Measurements from ENCODE around the gene ZBTB7A. TPM values are rescaled to one million over a fixed set of nuclear protein-coding genes. Genes with fewer than 3 reads are reported as not detected.

The ZBTB7A gene
- total RNA-seq, 1 donor from 2014 or later: 39.9 TPM

DNA sequence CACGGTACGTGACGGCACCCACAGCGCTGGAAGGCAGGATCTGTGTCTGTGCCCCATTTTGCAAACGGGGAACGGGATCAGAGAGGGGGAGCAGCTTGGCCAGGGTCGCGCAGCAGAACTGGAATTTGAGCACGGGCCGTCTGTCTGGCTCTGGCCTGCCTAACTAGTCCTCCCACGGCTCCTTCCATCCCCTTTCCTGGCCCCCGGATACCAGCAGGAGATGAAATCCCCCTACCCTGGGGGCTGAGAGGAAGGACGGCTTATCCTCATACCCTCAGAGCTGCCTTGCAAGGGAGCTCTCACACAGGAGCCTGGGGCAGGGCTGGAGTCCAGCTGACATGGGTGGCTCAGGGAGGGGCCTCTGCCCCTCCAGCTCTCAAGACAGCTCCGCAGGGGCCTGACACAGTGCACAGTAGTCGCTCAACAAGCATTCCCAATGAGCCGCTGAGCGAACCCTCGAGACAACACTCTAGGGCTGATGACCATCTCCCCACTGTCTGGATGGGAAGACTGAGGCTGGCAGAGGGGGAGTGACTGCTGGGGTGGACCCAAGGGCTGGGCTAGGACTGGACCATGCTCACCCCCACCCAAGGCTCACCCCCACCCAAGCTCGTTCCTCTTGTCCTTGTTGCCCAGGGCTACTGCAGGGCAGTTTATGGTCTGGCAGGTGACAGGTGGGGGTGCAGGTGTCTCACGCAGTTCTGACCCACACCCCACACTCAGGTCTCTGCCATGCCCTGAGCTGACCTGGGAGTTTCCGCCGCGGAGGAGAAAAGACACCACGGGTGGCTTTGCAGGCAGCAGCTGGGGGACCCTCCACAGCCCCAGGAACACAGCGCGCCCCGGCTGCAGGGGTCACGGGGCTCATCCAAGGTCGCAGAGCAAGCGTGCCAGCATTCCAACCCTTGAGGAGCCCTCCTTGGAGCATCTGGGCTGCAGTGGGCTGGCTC, 4.0 kb downstream of the ZBTB7A start:
- peaks cover 17% of the 10 kb centered on the region for H3K36me3 Mint-ChIP-seq (ENCODE audit: low read depth)
- H3K4me3 Mint-ChIP-seq (ENCODE audit: low read depth): peak overlapping the region; percentile 26
- DNase-seq (ENCODE audit: low spot score): no peak
- H3K4me1 Mint-ChIP-seq (ENCODE audit: low read depth): peaks cover 4% of the 10 kb centered on the region
- no peaks in the 10 kb centered on the region for H3K27me3 Mint-ChIP-seq (ENCODE audit: low read depth)
- H3K9me3 Mint-ChIP-seq: no peaks in the 10 kb centered on the region
- H3K27ac Mint-ChIP-seq: no peak overlapping the region
- intact Hi-C loops (cut with micrococcal nuclease): no loop called here

DNA sequence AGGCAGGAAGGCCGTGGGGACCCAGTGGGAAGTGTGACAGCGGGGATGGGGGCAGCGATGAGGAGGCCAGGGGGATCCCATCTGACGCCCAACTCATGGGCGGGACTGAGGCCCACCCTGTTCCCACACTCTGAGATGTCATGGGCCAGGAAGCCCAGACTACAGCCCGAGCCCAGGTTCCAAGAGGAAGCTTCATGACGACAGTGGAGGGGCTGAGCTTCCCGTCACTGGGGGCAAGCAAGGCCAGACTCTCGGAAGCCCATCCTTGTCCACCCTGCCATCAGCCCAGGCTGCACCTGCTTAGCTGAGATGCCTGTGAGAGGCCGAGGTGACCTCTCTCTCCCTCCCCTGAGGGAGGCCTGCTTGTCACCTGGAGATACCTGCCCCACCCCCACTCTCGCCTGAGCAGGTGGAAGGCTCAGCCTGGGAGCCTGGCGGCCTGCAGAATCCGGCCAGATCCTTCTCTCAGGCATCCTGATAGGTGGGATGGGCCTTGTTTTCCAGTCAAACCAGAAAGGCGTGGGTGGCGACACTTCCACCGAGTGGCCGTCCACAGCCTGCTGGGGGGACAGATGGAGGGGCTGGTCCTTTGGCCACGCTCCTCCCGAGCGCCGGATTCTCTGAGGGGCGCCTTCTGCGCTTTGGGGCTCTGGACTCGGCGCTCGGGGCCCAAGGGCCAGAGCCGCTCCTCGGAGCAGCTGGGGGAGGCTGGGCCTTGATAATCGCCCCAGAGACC, 4.8 kb downstream of the ZBTB7A start:
- intact Hi-C loops (cut with micrococcal nuclease): no loop called here
- Mint-ChIP-seq H3K27ac (no peak overlapping the region), H3K4me1 (ENCODE audit: low read depth) (peaks cover 5% of the 10 kb centered on the region), H3K36me3 (ENCODE audit: low read depth) (peaks cover 22% of the 10 kb centered on the region), H3K27me3 (ENCODE audit: low read depth) (no peaks in the 10 kb centered on the region), H3K4me3 (ENCODE audit: low read depth) (peak overlapping the region; percentile 26), H3K9me3 (no peaks in the 10 kb centered on the region)
- no peak for DNase-seq (ENCODE audit: low spot score)

DNA sequence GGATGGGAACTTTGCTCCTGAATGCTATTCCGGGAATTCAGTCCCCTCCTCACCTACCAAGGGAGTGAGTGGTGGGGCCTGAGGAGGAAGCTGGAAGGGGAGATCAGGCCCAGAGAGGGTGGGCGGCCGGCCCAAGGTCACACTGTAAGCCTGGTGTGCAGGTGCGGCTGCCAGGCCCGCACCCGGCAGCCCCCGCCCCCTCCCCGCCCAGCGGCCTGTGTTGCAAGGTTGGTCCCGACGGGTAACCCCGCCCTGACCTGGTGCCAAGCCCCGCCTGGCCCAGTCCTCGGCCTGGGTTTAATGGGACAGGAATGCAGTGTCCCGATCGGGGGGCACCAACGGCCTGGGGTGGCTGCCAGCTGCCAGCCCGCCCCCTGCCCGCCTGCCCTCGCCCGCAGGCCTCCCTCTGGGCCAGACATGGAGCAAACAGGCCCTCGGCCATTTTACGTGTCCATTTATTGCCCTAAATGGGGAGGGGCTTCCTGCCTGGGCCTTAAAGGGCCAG, 5.5 kb downstream of the ZBTB7A start:
- Mint-ChIP-seq H3K27me3 (ENCODE audit: low read depth) (no peaks in the 10 kb centered on the region), H3K4me3 (ENCODE audit: low read depth) (no peak overlapping the region)
- no peak for DNase-seq (ENCODE audit: low spot score)

DNA sequence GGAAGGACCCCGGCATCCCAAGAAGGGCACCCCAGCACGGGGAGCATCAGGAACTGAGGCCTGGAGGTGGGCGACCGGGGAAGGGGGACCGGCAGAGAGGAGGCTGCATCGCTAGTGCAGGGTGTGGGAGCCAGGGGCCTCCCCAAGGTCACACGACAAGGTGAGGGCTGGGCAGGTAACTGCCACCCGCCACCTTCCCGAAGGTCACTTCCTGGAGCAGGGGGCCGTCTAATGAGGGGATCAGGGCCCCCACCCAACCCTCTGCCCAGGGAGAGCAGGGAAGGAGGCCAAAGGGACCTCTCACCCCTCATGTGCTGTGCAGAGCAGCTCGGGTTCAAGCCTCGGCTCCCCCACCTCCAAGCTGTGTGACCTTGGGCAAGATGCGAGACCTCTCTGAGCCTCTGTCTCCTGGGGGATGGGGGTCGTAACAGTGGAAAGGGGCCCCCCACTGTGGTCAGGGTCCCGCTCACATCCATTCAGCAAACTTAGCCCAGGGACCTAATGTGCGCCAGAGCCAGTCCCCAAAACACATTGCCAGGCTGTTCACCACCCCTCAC, 6.0 kb downstream of the ZBTB7A start:
- H3K4me3 Mint-ChIP-seq (ENCODE audit: low read depth): no peak overlapping the region
- H3K4me1 Mint-ChIP-seq (ENCODE audit: low read depth): peaks cover 7% of the 10 kb centered on the region
- peaks cover 27% of the 10 kb centered on the region for H3K36me3 Mint-ChIP-seq (ENCODE audit: low read depth)
- no peaks in the 10 kb centered on the region for H3K9me3 Mint-ChIP-seq
- intact Hi-C loops (cut with micrococcal nuclease): no loop called here
- H3K27ac Mint-ChIP-seq: peak overlapping the region; percentile 62
- H3K27me3 Mint-ChIP-seq (ENCODE audit: low read depth): no peaks in the 10 kb centered on the region
- no peak for DNase-seq (ENCODE audit: low spot score)

More for the DNA sequence above, 5.5 kb downstream of the ZBTB7A start:
- intact Hi-C loops (cut with micrococcal nuclease): no loop called here
- Mint-ChIP-seq H3K9me3 (no peaks in the 10 kb centered on the region), H3K36me3 (ENCODE audit: low read depth) (peaks cover 22% of the 10 kb centered on the region), H3K4me1 (ENCODE audit: low read depth) (peaks cover 5% of the 10 kb centered on the region), H3K27ac (no peak overlapping the region)

DNA sequence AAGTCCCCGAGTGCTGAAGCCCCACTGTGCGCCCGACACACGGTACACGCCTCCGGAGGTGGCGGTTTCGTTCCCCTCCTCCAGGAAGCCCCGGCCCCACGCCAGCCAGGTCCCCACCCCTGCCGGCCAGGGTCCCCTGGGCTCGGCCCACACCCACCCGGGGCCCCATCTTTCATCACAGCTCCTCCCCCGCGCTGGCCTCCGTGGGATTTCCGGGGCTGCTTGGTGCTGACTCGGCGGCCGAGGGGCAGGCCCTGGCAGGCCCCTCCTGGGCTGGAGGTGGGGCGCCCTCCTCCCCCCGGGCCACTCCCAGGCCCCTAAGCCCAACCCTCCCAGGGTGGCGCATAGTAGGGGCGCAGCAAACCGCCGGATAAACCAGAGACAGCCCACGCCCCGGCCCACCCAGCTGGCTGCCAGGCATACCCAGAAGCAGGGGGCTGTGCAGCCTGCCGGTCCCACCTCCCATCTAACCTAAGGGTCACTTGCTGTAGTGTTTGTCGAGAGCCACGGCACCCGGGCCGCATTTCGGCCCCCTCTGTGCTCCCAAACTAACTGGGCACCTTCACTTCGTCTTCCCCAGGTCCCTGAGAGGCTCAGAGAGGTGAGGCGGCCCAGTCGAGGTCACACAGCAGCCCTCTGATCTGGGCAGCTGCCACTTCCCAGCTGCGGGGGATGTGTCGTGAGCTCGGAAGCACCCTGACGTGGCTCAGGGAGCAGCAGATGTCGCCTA, 6.6 kb downstream of the ZBTB7A start:
- intact Hi-C loops (cut with micrococcal nuclease): no loop called here
- Mint-ChIP-seq H3K27me3 (ENCODE audit: low read depth) (no peaks in the 10 kb centered on the region), H3K36me3 (ENCODE audit: low read depth) (peaks cover 32% of the 10 kb centered on the region)

DNA sequence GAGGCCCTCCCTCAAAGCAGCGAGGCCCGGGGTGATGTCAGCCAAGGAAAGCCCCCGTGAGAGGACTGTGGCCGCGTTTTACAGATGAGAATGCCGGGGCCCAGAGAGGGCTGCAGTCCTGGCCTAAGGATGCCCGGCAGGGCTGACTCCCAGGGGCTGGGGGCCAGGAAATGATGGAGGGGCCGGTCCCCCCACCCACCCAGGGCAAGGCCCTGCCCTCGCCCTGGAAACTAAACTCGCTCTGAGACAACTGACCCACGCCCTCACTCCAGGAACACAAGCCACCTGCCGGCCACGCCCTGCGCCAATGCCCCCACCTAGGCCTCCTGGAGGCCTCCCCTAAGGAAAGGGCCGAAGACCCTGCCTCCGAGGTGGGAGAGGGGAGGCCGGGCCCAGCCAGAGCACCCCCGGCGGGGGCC, 7.2 kb downstream of the ZBTB7A start:
- Mint-ChIP-seq H3K36me3 (ENCODE audit: low read depth) (peaks cover 36% of the 10 kb centered on the region), H3K27me3 (ENCODE audit: low read depth) (no peaks in the 10 kb centered on the region), H3K27ac (no peak overlapping the region), H3K9me3 (no peaks in the 10 kb centered on the region), H3K4me1 (ENCODE audit: low read depth) (peaks cover 7% of the 10 kb centered on the region), H3K4me3 (ENCODE audit: low read depth) (no peak overlapping the region)
- intact Hi-C loops (cut with micrococcal nuclease): no loop called here
- DNase-seq (ENCODE audit: low spot score): no peak

More for the DNA sequence above, 6.6 kb downstream of the ZBTB7A start:
- H3K4me3 Mint-ChIP-seq (ENCODE audit: low read depth): peak overlapping the region; percentile 8
- H3K27ac Mint-ChIP-seq: peak overlapping the region; percentile 62
- DNase-seq (ENCODE audit: low spot score): no peak
- H3K4me1 Mint-ChIP-seq (ENCODE audit: low read depth): peaks cover 7% of the 10 kb centered on the region
- H3K9me3 Mint-ChIP-seq: no peaks in the 10 kb centered on the region

DNA sequence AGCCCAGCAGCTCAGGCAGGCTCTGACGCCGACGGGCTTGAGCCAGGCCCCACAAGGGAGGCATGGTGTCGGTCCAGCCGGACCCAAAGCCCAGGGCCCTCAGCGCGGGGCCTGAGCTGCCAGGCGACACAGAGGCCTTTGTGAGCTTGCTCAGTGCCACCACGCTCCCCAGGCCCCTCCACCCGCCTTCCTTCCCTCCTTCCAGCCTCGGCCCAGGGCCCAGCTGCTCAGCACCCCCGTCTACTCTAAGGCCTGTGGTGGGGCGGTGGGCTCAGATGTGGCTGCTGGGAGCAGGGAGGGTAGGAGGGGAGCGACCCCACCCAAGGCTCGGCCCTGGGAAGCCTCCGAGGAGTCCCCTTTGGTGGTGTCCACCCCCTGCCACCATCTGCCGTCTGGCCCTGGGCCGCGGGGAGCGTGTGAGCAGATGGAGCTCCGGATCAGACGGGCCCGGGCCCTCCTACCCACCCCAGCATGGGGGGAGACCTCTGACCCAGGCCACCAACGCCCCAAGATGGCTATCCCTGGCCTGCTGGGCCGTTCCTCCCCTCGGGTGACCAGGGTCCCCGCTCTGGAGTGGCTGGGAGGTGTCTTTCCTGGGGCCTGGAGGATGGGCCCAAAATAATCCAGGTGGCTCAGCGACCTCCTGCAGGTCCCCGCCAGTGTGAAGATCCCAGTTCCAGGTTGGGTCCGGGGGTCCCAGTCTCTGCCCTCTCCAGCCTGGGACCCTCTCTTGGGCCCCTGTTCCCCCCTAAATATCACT, 7.8 kb downstream of the ZBTB7A start:
- no peak overlapping the region for H3K4me3 Mint-ChIP-seq (ENCODE audit: low read depth)
- no peaks in the 10 kb centered on the region for H3K9me3 Mint-ChIP-seq
- intact Hi-C loops (cut with micrococcal nuclease): no loop called here
- H3K4me1 Mint-ChIP-seq (ENCODE audit: low read depth): peaks cover 6% of the 10 kb centered on the region
- no peak overlapping the region for H3K27ac Mint-ChIP-seq
- H3K36me3 Mint-ChIP-seq (ENCODE audit: low read depth): peaks cover 32% of the 10 kb centered on the region
- DNase-seq (ENCODE audit: low spot score): no peak
- H3K27me3 Mint-ChIP-seq (ENCODE audit: low read depth): no peaks in the 10 kb centered on the region

DNA sequence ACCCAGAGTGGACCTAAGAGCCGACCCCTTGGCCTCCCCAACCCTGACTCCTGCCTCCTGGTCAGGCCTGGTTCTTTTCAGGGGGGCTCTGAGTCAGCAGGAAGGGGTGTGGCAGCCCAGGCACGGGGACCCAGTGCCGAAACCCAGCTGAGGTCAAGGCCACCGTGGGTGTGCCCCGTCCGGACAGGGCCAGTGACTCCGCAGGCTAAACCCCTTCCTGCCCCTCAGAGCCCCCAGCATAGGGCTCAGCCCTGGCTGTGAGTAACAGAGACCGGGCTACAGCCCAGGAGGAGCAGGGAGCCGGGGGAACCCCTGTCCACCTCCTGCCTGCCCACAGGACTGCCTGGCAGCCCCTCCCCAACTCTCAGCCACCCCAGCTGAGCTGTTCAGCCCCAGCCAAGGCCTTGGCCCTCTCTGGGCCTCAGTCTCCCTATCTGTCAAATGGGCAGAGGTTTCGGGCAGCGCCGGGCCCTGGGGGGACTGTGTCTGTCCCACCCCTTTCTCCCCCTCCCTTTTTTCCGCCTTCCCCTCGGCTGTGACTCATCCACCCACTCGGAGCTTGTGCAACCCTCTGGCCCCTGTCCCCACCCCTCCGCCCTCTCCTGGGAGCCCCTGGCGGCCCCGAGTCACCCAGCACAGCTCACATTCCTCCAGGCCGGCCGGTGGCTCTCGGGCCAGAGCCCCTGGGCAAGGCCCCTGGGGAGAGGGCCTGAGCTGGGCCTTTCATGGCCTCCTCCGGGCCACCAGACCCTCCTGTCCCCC, 8.6 kb downstream of the ZBTB7A start:
- H3K4me1 Mint-ChIP-seq (ENCODE audit: low read depth): peaks cover 9% of the 10 kb centered on the region

DNA sequence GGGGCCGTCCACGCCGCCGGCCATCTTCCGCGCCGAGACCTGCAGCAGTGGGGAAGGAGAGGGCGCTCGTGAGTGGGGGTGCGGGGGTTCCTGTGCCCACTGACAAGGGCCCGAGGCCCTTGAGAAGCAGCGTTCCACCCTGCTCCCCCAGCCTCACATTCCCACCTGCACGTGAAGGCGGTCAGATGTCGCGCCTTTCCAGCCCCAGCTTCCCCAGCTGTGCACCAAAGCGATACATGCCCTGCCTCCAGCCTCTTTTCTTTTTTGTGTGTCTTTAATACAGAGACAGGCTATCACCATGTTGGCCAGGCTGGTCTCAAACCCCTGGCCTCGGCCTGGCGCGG, 11.5 kb downstream of the ZBTB7A start:
- Mint-ChIP-seq H3K4me1 (ENCODE audit: low read depth) (peaks cover 19% of the 10 kb centered on the region), H3K4me3 (ENCODE audit: low read depth) (no peak overlapping the region), H3K27ac (no peak overlapping the region), H3K27me3 (ENCODE audit: low read depth) (no peaks in the 10 kb centered on the region), H3K9me3 (no peaks in the 10 kb centered on the region), H3K36me3 (ENCODE audit: low read depth) (peaks cover 47% of the 10 kb centered on the region)
- intact Hi-C loops (cut with micrococcal nuclease): no loop called here
- no peak for DNase-seq (ENCODE audit: low spot score)

More for the DNA sequence above, 8.6 kb downstream of the ZBTB7A start:
- Mint-ChIP-seq H3K4me3 (ENCODE audit: low read depth) (no peak overlapping the region), H3K9me3 (no peaks in the 10 kb centered on the region), H3K36me3 (ENCODE audit: low read depth) (peaks cover 37% of the 10 kb centered on the region), H3K27me3 (ENCODE audit: low read depth) (no peaks in the 10 kb centered on the region), H3K27ac (peak overlapping the region; percentile 33)
- no peak for DNase-seq (ENCODE audit: low spot score)
- intact Hi-C loops (cut with micrococcal nuclease): no loop called here

DNA sequence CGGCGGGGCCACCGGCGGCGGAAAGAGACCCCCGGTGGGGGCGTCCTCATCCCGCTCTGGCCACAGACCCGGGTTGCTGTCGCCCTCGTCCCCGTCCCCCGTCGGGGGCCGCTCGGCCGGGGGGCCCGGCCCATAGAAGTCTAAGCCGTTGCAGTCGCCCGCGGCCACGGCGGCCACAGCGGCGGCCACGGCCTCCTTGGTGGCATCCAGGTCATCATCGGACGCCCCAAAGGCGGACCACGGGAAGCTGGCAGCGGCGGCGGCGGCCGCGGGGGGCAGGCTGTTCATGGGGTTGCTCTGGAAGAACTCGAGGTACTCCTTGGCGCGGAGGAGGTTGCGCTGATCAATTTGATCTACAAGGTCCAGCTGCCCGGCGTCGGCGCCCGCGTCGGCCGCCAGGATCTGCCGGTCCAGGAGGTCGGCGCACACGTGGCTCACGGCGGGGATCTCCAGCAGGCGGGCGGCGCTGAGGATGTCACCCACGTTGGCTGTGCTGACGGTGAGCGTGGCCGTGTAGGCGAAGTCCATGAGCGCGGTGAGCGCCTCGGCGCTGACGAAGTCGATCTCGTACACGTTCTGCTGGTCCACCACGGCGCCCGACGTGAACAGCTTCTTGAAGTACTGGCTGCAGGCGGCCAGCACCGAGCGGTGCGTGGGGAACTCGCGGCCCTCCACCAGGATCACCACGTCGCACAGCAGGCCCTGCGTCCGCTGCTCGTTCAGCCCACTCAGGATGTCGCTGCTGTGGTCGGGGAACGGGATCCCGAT, 12.1 kb downstream of the ZBTB7A start:
- no peaks in the 10 kb centered on the region for H3K9me3 Mint-ChIP-seq
- H3K36me3 Mint-ChIP-seq (ENCODE audit: low read depth): peaks cover 52% of the 10 kb centered on the region
- H3K27me3 Mint-ChIP-seq (ENCODE audit: low read depth): no peaks in the 10 kb centered on the region
- intact Hi-C loops (cut with micrococcal nuclease): no loop called here
- DNase-seq (ENCODE audit: low spot score): no peak
- no peak overlapping the region for H3K4me3 Mint-ChIP-seq (ENCODE audit: low read depth)
- H3K4me1 Mint-ChIP-seq (ENCODE audit: low read depth): peaks cover 19% of the 10 kb centered on the region
- H3K27ac Mint-ChIP-seq: no peak overlapping the region
